HG03097 (cell line): Measurements from ENCODE around the gene BARD1.
"Not testable (repeated sequence)": the region's sequence is repeated elsewhere in the genome, so short reads cannot be mapped to it uniquely, and the experiment has no call there.

ENCODE experiments used
- ATAC-seq: cut with Tn5 transposase; IDR thresholded peaks from one replicate; pipeline ENCODE4 v1.9.1; 2021; ENCODE audit not compliant: unreplicated experiment, low FRiP score

The BARD1 gene

DNA sequence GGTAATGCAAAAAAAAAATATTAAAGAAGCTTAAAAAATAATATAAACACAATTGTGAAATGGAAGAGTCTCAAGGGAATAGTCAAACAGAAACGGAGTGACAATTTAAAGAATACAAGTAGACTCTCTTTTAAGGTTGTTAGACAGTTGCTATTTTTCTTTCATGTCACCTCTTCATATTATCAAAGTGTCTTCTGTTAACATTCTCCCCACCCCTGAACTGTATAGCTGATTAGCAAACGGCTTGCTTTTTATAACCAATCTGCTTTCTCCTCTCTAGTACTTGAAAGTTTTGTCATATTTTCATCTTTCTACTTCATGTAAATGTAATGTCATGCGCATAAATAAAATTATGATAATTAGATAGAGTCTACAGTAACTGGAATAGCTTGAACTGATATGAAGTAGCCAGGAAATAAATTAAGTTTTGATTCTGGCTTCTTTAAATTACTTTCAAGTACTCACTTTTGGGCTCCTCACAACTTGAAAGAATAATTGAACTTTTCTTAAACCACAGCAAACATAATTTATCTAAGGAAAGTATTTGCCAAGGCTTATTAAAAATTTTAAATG is 37.0 kb downstream of the BARD1 start:
- no peak for ATAC-seq

DNA sequence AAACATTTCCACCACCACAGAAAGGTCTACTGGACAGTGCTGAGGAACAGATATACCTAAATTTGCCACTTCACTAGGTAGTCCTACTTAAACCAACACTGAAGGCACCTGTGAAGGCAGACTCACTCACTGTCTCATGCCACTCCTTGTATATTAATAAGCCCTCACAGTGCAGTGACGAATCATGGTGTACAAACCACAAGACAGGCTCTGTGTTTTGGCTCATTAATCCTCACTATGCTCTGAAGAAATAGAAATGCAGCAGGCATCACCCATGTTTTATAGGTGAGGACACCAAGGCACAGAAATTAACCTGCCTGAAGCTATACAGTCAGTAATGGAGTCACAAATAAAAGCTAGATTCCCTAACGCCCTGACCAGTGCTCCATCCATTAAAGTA is 44.3 kb downstream of the BARD1 start:
- ATAC-seq = no peak

DNA sequence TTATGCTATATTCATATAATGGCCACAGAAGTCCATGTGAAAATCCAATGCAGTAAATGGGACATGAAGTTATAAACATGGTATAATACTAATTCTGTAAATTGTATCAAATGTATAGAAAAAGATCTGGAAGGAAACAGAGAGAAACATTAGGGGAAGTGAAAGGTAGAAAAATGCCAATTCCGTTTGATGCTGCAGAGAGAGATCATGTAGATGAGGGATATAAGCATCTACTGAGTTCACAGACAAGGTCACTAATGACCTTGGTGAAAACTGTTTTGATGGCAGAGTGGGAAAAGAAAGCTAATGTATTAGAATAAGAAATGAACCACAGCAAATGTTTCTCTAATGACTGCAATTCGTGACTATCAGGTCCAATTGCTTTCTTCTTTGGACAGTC is 56.0 kb downstream of the BARD1 start:
- no peak for ATAC-seq

DNA sequence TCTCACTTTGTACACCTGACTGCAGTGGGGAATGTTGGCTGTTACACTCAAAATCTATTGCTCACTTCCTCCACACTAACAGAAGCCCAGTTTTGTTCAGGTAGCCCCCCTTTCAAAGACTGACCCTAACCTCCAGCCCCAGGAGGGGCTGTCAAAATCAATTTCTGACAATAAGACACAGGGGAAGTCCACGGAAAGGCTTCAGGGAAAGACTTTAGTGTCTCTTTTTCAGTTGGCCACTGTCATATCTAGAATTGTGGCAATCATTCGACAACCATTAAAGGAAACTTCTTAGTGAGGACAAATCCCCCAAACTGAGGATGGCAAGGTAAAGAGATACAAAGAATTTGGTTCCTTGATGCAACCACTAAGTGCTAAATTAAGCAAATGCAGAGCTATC is 59.0 kb downstream of the BARD1 start:
- no peak for ATAC-seq

DNA sequence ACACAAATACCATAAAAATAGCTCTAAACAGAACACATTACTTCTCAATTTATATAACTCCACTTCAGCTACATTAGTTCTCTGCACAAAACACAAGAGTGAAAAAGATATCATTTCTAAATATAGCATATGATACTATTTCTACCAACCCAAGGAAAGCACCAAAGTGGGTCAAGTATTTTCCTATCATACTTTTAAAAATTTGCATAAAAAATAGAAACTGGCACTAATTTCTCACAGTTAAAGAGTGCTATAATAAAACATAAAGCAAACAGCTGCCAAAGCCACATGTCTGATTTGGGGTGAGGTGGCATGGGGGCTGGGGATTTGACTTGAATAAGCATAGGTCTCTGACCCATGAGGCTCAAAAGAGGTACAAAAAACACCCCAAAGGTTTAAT is 61.5 kb downstream of the BARD1 start:
- ATAC-seq = peak; percentile 44

DNA sequence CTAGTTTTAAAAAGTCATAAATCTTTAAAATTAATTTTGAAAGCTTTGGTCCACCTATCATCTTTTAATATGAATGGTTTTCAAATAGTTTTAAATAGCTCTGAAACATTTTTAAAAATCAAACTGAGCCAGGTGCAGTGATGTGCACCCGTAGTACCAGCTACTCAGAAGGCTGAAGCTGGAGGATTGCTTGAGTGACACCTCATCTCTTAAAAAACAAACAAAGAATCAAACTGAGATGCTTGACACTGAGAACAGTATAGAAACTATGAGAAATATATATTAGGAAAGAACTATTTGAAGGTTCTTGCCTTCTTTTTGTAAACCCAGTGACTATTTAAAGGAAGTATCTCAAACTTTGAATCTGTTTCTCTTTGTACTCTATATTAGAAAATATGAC is 67.4 kb downstream of the BARD1 start:
- ATAC-seq = no peak

DNA sequence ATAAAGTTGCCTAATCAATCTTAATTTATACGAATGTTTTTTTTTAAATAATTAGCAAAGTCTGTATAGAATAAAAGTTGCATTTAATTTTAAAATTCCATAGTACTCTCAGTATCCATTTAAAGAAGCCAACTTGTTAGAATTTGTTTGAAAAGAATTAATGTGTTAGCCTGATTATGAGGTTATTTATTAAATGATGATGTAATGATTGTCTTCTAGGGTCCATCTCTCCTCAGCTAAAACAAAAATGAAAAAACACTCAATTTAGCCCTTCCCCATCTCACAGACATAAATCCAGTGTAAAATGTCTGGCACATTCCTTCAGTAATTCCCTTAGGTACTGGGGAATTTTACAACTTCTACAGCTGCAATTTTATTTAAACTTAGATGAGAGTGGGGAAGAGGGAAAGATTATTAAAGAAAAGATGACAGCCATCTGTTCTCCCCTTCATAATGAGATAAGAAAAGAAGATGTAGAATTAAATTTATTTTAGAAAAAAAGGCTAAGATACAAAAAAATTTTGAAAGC is 68.6 kb downstream of the BARD1 start:
- ATAC-seq = no peak

DNA sequence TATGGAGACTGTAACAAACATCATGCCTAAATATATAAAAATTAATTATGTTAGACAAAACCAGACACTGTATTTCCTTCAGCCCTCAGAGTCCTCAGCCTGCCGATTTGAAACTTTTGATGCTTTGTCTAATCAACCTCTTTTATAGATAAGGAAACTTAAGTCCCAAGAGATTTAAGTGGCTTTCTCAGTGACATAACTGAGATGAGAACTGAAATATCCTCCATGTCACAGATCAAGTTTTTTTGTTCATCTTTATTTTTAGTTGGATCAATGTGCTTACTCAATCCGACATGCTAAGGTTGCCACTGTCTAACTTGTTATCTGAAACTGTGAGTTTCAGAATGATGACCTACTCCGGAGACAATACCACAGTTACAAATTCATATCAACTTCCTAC is 72.3 kb downstream of the BARD1 start:
- peak; percentile 97 for ATAC-seq

DNA sequence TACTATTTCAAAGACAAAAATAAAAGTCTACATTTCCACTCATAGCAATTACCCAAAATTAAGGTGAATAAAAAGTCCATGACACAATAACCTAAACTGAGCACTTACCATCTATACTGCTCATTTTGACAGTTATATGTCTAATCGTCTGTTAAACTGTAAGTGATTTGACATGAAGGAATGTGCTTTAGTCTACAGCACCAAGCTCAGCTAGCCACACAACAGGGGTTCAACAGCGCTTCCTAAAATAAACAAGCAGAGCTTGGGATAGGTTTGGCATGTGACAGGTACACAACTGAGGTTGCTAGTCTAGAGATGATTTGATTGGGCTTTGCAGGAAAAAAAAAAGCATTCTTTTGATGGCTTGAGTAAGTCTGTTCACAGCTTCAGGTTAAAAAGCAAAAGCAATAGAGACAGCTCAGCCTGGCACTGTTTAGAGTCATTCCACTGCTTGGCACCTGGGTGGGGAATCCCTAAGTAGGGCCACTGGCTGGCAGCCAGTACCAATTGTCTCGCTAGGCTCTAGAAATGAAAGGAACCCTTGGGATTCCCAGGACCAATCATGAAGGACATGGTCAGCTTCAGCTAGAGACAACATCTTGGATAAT is 78.6 kb downstream of the BARD1 start:
- no peak for ATAC-seq

DNA sequence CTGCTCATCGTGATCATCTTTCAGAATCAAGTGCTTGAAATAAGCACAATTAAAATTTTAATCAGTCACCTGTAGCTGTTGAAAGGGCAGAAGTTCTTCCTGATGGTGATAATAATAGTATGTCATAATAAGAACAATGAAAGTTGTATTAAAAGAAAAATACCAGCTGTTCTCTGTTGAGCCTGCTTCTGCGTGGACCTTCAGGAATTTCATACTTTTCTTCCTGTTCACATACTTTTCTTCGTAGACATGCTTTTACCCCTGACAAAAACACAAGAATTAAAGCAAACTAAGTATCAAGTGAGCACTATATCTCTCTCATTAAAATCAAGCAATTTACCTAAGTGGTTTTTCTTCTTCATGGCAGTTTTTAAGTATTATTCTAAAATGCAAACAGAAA is 79.2 kb downstream of the BARD1 start:
- no peak for ATAC-seq

DNA sequence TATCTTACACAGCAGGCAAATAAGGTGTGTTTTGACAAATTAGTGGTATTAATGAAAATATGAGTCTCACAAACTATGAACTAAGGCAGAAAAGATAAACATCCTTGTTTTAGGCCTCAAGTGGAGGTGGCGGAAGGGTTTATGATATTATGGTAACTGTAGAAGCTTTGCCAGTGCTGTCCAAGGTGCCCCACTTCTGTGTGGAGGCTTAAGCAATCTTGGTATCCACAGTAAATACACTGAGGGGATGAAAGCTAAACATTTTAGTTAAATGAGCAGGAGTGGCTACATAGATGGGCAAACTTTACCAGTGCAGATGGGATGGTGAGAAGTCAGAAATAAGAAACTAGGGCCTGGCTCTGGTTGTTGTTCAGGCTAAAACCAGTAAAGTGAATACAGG is 84.7 kb downstream of the BARD1 start:
- ATAC-seq = no peak

DNA sequence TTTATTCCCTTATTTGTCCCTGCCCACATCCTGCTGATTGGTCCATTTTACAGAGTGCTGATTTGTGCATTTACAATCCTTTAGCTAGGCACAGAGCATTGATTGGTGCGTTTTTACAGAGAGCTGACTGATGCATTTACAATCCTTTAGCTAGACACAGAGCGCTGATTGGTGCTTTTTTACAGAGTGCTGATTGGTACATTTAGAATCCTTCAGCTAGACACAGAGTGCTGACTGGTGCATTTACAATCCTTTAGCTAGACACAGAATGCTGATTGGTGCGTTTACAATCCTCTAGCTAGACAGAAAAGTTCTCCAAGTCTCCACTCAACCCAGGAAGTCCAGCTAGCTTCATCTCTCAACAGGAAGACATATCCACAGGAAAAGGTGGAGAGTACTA is 91.6 kb downstream of the BARD1 start:
- not testable (repeated sequence) for ATAC-seq

DNA sequence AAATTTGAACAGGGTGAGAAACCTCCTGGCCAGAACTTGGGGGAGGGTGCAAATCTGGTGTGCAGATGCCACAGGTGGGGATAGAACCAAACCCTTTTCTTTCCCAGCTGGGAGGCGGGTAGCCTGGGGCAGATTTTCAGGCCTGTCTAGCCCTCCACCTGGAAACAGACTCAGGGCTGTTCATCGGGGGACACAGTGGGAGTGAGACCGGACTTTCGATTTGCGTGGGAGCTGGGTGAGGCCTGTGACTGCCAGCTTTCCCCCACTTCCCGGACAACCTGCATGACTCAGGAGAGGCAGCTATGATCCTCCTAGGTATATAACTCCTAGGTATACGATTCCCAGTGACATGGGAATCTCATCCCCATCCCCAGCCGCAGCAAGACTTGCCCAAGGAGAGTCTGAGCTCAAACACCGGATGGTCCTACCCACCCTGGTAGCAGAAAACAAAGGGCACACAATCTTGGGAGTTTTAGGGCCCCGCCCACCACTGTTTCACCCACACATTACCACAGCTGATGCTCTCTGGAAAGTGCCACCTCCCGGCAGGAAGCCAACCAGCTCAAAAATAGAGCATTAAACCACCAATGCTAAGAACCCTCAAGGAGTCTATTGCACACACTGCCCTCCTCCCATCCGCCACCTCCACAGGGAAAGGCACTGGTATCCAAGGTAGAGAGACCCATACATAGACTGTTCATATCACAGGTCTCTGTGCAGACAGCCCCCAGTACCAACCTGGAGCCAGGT is 92.5 kb downstream of the BARD1 start:
- ATAC-seq = no peak

DNA sequence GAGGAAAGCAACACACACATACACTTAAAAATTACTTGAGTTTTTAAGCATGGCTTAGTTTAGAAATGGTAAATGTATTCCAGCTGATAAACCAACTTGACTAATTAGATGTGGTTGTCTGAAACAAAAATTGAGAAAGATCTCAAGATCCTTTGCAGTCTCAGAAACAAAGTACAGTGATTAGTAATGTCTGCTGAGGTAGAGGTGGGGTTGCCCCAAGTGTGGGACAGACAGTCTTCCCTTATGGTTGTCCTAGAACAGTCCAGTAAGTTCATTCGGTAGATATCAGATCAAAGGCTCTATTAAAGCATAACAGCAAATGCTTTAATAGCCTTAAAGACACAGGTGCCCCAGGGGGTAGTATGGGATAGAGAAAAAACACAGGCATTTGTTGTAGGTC is 94.5 kb downstream of the BARD1 start:
- ATAC-seq = no peak

DNA sequence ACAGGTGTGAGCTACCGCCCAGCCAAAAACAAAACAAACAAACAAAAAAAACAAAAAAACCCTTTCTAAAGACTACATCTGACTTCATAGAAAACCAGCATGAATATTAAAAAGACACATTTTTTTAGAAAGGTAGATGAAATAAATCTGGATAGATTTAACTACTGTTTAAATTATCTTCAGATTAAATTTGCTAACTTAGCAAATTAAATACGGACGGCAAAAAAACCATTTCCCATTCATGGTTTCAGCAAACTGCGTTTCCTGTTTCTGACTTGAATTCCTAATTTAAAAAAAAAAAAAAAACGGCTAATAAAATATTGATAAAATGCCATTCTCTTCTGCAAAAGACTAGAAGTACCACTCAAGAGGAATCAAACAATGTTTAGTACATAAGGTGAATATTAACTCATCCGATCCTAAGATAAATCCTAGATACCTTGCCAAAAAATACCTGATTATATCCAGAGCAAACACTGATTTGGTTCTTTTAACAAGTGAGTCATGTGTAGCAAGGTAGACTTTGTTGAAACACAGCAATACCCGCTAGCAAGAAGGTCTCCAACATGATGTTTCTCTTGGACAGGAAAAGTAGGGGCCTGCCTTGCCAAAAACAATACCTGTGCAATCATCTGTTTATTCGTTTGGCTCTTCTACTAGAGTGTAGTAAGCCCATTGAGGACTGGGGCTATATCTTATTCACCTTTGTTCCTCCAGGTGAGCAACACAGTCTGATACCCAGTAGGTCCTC is 96.2 kb downstream of the BARD1 start:
- ATAC-seq = no peak

DNA sequence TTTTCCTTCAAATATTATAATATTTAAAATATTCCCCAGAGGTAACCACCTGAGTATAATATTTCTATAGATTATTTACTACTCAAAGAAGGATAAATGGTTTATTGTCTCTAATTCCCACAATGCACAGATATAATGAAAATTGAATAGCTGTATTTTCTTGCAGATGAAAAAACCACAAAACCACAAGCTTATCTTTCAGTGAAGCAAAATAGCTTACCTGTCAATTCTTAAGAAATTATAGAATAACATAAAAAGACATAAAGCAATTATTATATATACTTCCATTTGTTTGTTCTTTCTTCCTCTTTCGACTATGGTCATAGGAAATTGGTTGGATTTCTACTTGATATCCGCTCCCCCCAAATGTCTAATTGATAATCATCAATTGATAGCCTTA is 98.8 kb downstream of the BARD1 start:
- ATAC-seq = no peak

DNA sequence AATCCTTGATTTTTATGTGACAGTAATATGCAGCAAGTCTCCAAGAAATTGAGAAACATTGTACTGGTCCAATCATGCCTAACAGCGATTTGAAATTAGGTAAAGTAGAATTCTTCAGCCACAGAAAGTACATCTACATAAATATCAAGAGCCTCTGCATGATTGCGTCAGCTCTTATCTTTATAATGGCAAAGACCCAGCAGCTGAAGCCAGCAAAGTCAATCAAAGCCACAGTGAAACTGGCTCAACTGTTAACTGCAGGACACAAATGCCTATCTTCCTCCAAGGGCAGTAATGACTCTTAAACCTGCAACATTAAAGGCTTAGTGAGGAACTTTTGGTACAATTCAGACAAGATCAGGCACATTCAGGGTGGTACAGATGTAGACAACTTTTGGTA is 102.5 kb downstream of the BARD1 start:
- no peak for ATAC-seq

DNA sequence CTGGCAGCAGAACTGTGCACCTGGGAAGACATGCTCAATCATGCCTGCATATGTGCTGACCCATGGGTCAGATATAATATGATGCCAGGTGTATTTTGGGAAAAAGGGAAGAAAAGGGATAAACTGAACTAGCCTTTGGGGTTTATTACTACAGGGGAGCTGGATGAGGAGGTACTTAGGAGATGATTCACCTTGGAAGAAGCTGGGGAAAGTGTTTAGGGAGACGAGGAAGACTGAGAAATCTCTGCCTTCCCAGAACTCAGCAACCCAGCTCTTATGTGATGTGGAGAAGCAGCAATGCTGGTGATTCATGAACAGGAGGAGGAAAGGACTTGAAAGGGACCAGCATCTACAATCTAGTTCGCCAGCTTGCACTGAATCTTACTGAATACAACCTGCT is 110.2 kb downstream of the BARD1 start:
- no peak for ATAC-seq

DNA sequence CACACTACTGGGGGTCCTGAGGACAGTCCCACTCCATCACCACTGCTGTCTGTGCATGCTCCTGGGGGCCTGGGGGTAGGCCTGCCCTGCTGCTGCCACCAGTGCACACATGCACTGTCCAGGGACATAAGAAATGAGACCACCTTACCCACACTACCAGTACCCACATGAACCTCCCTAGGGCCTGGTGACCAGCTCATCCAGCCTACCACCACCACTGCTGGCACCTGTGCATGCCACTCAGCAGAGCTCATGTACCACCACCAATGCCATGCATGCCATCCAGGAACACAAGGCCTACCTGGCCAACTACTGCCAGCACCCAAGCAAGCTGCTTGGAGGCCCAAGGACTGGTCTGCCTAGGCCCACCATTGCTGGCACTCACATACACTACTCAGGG is 112.8 kb downstream of the BARD1 start:
- no peak for ATAC-seq

DNA sequence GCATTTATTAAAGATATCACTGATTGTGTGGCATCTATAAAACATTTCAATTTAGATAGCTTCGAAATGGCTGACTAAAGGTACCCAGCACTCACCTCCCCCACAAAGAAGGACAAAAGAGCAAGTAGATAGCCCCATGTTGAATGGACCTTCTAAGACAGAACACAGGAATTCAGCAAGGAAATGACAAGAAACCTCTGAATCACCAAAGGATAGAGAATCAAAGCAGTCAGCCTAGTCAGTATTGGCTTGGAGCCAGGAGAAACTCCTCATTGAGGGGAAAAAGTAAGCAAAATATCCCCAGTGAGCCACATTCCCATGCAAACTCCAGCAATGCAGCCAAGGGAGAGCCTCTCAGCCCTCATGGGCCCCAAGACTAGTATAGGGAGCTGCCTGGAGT is 113.7 kb downstream of the BARD1 start:
- no peak for ATAC-seq

DNA sequence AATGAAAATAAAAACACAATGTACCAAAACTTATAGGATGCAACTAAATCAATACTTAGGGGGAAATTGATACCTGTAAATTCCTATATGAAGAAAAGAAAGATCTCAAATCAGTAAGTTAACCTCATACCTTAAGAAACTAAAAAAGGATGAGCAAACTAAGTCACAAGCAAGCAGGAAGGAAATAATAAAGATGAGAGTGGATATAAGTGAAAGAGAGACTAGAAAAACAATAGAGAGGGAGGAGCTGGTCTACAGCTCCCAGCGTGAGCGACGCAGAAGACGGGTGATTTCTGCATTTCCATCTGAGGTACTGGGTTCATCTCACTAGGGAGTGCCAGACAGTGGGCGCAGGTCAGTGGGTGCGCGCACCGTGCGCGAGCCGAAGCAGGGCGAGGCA is 125.9 kb downstream of the BARD1 start:
- ATAC-seq = peak; percentile 72
